PC-3 (cell line): Measurements from ENCODE around the gene GPATCH2L.

Experiments
- CTCF ChIP-seq: fragments of 300-600 bp; sonication (generic); conservative IDR thresholded peaks from 2 replicates; pipeline ENCODE4 v1.5.1; 2017; ENCODE audit warnings: antibody characterized with exemption, low read depth, mild to moderate bottlenecking, low read length
- EZH2 ChIP-seq: fragments of 300-600 bp; sonication (generic); IDR thresholded peaks from one replicate; pipeline ENCODE4 v1.6.1; 2017; ENCODE audit warnings: antibody characterized with exemption, mild to moderate bottlenecking, low read length; ENCODE audit not compliant: unreplicated experiment
- EZH2phosphoT487 ChIP-seq: fragments of 300-600 bp; sonication (generic); IDR thresholded peaks from 2 replicates; pipeline ENCODE4 v1.6.1; 2018; ENCODE audit warnings: mild to moderate bottlenecking, antibody characterized with exemption, low read length, borderline replicate concordance

GRCh38 chr14:76228138-76228537, 76.4 kb downstream of the GPATCH2L start:
- TF ChIP-seq CTCF (no peak), EZH2 (no peak), EZH2phosphoT487 (no peak)
